DOHH2 (cell line): ENCODE measurements around the gene TC2N.

Source experiments
- EZH2phosphoT487 ChIP-seq: fragments of 200-600 bp; sonication (generic); IDR thresholded peaks from 2 replicates; pipeline ENCODE4 v1.6.1; 2017; ENCODE audit warnings: borderline replicate concordance, mild to moderate bottlenecking, antibody characterized with exemption, low read length, moderate library complexity, mixed read lengths
- TF ChIP-seq, protein P1 (sequence below): fragments of 200-600 bp; sonication (generic); IDR thresholded peaks from one replicate; pipeline ENCODE4 v1.5.1; 2014; ENCODE audit warnings: antibody characterized with exemption, mild to moderate bottlenecking, low read depth, low read length; ENCODE audit not compliant: poor library complexity, severe bottlenecking

DNA sequence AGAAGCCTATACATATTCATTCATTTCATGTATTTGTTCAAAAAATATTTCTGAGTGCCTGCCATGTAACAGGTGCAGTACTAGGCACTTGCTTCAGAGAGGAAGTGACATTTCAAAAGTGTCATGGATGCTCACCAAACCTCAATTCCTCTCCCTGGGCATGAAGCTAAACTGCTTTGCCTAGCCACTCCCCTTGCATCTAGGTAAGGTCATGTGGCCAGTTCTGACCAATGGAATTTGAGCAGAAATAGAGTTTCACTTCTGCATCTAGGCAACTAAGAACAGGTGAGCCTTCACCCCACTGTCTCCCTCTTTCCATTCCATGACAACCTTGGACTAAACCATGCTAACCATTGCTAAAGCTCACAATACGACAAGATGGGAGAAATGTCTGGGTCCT lies 27.6 kb downstream of the TC2N start:
- TF ChIP-seq, protein P1, sequence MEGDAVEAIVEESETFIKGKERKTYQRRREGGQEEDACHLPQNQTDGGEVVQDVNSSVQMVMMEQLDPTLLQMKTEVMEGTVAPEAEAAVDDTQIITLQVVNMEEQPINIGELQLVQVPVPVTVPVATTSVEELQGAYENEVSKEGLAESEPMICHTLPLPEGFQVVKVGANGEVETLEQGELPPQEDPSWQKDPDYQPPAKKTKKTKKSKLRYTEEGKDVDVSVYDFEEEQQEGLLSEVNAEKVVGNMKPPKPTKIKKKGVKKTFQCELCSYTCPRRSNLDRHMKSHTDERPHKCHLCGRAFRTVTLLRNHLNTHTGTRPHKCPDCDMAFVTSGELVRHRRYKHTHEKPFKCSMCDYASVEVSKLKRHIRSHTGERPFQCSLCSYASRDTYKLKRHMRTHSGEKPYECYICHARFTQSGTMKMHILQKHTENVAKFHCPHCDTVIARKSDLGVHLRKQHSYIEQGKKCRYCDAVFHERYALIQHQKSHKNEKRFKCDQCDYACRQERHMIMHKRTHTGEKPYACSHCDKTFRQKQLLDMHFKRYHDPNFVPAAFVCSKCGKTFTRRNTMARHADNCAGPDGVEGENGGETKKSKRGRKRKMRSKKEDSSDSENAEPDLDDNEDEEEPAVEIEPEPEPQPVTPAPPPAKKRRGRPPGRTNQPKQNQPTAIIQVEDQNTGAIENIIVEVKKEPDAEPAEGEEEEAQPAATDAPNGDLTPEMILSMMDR, result no peak
- TF ChIP-seq EZH2phosphoT487, result no peak
